Rectal smooth muscle tissue (tissue), 1 donor: ENCODE measurements around the gene MYCT1.

Source experiments
- H3K27ac ChIP-seq: one replicate; pipeline ENCODE4 v1.7.0; 2013; ENCODE audit warnings: low read depth, low read length, inconsistent platforms
- H3K27me3 ChIP-seq: one replicate; pipeline ENCODE4 v1.7.0; 2013; ENCODE audit warnings: low read length; ENCODE audit not compliant: control insufficient read depth, insufficient read depth
- H3K36me3 ChIP-seq: one replicate; pipeline ENCODE4 v1.7.0; 2013; ENCODE audit warnings: low read length; ENCODE audit not compliant: control insufficient read depth, insufficient read depth
- H3K4me1 ChIP-seq: one replicate; pipeline ENCODE4 v1.7.0; 2013; ENCODE audit warnings: low read length; ENCODE audit not compliant: control insufficient read depth, insufficient read depth
- H3K4me3 ChIP-seq: one replicate; pipeline ENCODE4 v1.7.0; 2013; ENCODE audit warnings: low read length
- H3K9ac ChIP-seq: one replicate; pipeline ENCODE4 v1.7.0; 2013; ENCODE audit warnings: low read length

The MYCT1 gene

DNA sequence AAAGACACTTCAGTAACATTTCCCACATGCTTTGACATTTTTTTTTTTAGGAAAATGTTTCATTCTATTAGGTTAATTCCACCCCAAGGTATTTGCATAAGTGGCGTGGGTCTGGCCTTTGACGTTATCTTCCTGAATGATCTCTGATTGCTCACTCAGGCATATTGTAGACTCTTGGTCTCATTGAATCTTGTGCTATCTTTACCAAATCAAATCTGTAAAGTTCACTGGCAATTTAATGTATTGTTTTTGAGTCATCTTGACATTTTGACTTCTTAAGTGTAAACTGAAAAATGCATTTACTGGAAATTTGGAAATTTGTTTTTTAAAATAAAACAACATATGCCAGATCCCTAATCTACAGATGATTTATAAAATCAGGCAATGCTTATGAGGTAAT is 36.9 kb downstream of the MYCT1 start:
- Histone ChIP-seq H3K36me3 (no peaks in the 10 kb centered on the region), H3K4me3 (no peak overlapping the region), H3K27ac (no peak overlapping the region), H3K4me1 (no peaks in the 10 kb centered on the region), H3K9ac (no peak overlapping the region), H3K27me3 (no peaks in the 10 kb centered on the region)

DNA sequence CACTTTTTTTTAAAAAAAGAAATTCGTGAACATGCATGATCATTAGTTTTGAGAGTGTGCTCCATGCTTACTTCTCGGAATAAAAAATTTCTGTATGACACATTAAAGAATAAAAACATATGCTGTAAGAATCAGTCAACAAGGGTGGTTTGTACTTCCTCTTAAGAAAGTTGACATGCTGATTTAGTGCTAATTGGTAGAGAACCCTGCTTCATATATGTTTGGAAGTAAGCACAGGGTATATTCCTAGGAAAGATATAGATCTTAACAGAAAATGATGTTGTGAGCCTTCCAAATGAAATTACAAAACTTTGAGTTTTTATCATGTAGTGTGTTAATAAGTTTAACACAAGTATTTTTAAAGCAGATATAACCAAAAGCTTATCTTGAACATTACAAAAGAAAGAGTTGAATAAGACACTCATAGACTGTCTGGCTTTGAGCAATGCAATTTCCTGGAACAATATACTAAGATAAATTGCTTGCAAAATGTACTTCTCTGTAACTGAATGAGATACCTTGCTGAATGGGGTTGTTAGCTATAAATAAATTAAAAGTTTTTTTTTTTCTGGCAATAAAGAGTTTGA is 39.1 kb downstream of the MYCT1 start:
- Histone ChIP-seq H3K36me3 (no peaks in the 10 kb centered on the region), H3K27me3 (no peaks in the 10 kb centered on the region), H3K9ac (no peak overlapping the region), H3K27ac (no peak overlapping the region), H3K4me3 (no peak overlapping the region), H3K4me1 (no peaks in the 10 kb centered on the region)

DNA sequence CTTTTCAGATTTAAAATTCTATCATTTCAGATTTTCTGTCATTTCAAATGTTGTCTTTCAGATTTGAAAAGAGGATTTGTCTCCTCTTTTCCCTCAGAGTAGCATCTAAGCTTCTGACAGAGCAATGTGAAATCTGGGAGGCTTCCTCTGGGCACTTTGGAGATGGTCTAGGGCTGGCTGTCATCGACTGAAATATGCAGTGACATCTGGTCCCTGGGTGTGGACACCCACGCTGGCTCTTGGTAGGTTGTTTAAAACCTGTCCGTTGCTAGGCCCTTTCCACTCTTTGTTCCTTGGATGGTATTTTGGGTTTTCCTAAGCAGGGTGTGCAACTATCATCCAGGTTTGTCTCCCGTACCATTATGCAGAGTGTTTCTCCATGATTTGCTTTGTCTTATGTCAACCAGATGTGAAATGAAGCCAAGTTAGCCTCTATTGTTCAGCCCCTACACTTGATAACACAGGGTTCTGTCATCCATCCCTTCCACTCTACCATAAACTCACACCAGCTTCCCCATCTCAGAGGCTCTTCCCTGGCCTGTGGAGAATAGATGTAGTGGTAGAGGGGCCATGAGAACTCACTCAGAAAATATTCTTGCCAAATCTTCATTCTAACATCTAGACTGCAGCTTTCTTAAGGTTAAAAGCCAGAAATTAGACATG is 47.9 kb downstream of the MYCT1 start:
- no peaks in the 10 kb centered on the region for H3K27me3 ChIP-seq
- H3K4me3 ChIP-seq = no peak overlapping the region
- no peak overlapping the region for H3K9ac ChIP-seq
- H3K4me1 ChIP-seq = no peaks in the 10 kb centered on the region
- H3K36me3 ChIP-seq = no peaks in the 10 kb centered on the region
- H3K27ac ChIP-seq = no peak overlapping the region

DNA sequence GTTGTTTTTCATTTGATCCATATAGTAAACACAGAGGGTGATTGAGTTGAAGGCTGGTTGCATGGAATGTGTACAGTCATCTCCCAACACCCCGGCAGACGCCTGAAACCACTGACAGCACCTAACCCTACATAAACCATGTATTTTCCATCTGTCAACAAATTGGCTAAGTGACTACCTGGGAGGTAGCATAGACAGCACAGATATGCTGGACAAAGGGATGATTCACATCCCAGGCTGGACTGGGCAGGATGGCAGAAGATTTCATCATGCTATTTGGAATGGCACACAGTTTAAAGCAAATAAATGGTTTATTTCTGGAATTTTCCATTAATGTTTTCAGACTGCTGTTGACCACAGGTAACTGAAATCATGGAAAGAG is 48.5 kb downstream of the MYCT1 start:
- no peak overlapping the region for H3K4me3 ChIP-seq
- no peak overlapping the region for H3K9ac ChIP-seq
- H3K27ac ChIP-seq = no peak overlapping the region
- no peaks in the 10 kb centered on the region for H3K36me3 ChIP-seq
- H3K27me3 ChIP-seq = no peaks in the 10 kb centered on the region
- H3K4me1 ChIP-seq = no peaks in the 10 kb centered on the region

DNA sequence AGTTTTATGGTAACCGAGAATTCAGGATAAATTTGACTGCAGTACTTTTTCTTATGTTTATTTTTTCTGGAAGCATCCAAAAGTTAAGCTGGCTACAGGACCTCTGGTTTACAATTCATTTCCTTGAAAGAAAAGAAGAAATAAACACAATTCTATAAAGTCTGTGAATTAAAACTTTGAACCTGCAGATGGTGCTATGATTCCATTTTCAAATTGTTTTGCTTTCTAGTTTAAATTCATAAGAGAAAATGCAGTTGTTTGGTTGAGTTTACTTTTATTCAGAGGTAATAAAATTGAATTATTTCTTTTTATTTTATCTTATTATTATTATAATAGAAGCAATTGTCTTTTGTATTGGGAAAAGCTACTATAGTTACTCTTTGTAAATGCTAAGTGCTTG is 51.1 kb downstream of the MYCT1 start:
- Histone ChIP-seq H3K4me1 (no peaks in the 10 kb centered on the region), H3K27me3 (no peaks in the 10 kb centered on the region), H3K4me3 (no peak overlapping the region), H3K36me3 (no peaks in the 10 kb centered on the region), H3K9ac (no peak overlapping the region), H3K27ac (no peak overlapping the region)

DNA sequence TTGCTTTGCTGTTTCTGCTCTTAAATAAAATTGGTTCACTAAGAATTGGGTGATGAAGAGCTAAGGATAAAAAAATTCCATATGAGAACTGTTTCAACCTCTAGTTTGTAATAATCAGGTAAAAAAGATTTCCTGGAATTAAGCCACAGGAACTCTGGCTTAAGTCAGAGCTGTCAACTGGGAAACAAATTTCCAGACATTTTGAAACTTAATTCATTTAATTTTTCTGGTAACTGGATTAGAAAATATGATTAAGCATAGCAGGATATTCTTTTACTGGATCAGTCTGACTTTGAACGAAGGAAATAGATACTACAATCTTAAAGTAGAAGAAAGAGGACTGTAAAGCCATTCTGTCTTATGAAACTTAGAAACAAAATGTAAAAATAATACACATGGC is 51.6 kb downstream of the MYCT1 start:
- Histone ChIP-seq H3K27ac (no peak overlapping the region), H3K4me1 (no peaks in the 10 kb centered on the region), H3K4me3 (no peak overlapping the region), H3K36me3 (no peaks in the 10 kb centered on the region), H3K27me3 (no peaks in the 10 kb centered on the region), H3K9ac (no peak overlapping the region)

DNA sequence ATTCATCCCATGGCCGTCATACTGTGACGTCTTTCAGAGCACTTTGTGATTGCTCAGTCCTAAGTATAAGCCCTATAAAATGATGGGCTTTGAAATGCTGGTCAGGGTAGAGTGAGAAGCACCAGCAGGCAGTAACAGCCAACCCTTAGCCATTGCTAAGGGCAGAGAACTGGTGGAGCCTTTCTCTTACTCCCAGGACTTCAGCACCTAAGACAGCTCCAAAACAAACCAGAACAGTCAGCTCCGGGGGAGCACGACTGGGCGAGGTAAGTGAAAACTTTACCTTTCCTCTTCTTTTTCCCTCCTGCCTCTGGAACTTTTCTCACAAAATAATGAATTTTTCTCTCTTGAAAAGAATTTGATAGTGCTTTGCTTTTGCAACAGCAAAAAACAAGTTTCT is 53.0 kb downstream of the MYCT1 start, which contains the start of gene VIP:
Gene VIP (plus strand): TSS at position 104 of the 400 bp plus-strand sequence. CDS start 1,381 bp downstream, outside the sequence.
- Histone ChIP-seq H3K27me3 (no peaks in the 10 kb centered on the region), H3K4me1 (no peaks in the 10 kb centered on the region), H3K36me3 (no peaks in the 10 kb centered on the region), H3K4me3 (no peak within 1 kb of the TSS), H3K27ac (no peak within 1 kb of the TSS), H3K9ac (no peak within 1 kb of the TSS)

DNA sequence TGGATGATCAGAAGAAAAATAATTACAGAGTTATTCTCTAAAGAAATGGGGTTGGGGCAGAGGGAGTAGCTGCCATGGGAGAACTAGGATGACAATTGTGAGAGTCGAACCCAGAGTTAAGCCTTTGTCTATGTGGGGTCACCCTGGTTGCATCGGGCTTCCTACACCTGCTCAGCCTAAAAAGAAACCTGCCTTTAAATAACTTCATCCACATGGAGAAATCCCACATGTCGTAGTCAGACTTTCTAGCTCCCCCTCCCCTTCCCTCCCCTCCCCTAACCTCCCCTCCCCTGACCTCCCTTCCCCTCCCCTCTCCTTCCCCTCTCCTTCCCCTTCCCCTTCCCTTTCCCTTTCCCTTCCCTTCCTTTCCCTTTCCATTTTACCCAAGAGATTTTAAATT is 67.6 kb downstream of the MYCT1 start:
- Histone ChIP-seq H3K4me3 (no peak overlapping the region), H3K27ac (no peak overlapping the region), H3K27me3 (no peaks in the 10 kb centered on the region), H3K4me1 (no peaks in the 10 kb centered on the region), H3K36me3 (no peaks in the 10 kb centered on the region), H3K9ac (no peak overlapping the region)

DNA sequence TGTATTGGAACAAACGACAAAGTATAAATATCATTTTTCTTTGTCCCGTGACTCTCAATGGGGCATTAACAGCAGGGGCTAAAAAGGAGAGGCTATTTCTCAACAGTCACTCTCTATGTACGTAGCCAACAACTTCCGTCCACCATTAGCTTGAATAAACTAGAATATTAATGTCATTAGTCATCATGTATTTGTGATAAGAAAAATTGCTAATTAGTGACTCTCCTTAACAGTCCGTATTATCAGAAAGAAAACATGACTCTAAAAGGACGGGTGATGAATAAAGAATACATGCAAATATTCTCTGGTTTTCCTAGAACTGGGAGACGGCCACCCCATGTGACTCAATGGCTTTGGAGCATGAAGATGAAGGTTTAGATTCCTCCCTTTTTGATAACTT is 71.5 kb downstream of the MYCT1 start:
- H3K9ac ChIP-seq = no peak overlapping the region
- no peaks in the 10 kb centered on the region for H3K4me1 ChIP-seq
- no peak overlapping the region for H3K27ac ChIP-seq
- H3K27me3 ChIP-seq = no peaks in the 10 kb centered on the region
- no peak overlapping the region for H3K4me3 ChIP-seq
- no peaks in the 10 kb centered on the region for H3K36me3 ChIP-seq

DNA sequence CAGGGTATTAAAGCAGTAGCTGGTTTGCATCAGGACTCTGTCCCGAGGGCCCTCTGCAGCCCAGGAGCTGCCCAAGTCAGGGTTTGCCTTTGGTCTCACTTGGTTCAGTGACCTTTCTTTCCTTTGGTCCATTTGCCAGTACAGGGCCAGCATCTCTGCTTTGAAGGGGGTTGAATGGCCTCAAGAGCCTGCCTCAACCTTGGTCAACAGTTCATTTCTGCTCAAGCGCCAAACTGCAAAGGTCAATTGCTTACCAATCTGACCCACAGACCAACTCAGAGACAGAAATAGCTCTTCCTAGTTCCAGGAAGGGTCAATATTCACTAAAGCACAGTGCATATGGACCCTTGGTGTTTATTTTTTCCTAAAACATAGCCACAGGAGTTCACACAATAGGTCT is 72.3 kb downstream of the MYCT1 start:
- Histone ChIP-seq H3K27ac (no peak overlapping the region), H3K4me3 (no peak overlapping the region), H3K4me1 (no peaks in the 10 kb centered on the region), H3K27me3 (no peaks in the 10 kb centered on the region), H3K9ac (no peak overlapping the region), H3K36me3 (no peaks in the 10 kb centered on the region)

DNA sequence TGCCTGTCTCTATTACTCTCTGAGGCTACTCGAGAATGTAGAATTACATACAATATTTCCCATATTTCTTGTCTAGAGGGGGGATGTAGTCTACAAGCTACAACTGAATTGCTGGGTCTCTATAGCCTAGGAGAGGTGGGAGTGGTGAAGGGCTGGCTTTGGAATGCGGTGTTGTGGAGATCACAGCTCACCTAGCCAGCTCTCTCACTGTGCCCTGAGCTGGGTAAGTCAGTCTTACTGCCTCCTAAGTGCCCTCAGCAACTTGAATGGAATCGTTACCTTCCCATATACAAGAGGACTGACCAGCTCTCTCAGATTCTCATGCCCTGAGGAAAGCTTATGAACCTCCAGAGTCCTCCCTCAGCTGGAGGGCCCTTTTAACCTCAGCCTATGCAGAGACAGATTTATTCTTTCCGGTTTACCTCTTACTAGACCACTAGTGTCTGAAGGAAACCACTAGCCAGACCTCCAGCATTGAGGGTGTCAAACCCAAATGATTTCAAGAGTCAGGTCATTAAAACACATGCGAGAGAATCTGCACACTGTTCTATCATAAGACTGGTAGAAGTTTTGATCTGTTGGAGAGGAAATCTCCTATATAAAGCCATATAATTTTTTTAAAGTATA is 73.5 kb downstream of the MYCT1 start:
- Histone ChIP-seq H3K36me3 (no peaks in the 10 kb centered on the region), H3K4me3 (no peak overlapping the region), H3K4me1 (no peaks in the 10 kb centered on the region), H3K9ac (no peak overlapping the region), H3K27ac (no peak overlapping the region), H3K27me3 (no peaks in the 10 kb centered on the region)
